Large intestine (tissue), 3 donors: ENCODE results near the gene SLC22A23. TPM values are rescaled to one million over a fixed set of nuclear protein-coding genes. Genes with fewer than 3 reads are reported as not detected.

ENCODE experiments used
- DNase-seq, 2 donors: peaks; one replicate each; pipeline versions ENCODE4 v3.0.0 to v3.0.0-alpha.2; 2013
- H3K27ac ChIP-seq: one replicate; pipeline ENCODE4 v1.5.1; 2013; ENCODE audit warnings: low read length
- H3K27me3 ChIP-seq: 2 replicates; pipeline ENCODE4 v1.6.1; 2013; ENCODE audit warnings: low read length; ENCODE audit not compliant: control insufficient read depth, insufficient read depth
- H3K36me3 ChIP-seq: 2 replicates; pipeline ENCODE4 v1.6.1; 2013; ENCODE audit warnings: low read length; ENCODE audit not compliant: control insufficient read depth, insufficient read depth
- H3K4me1 ChIP-seq: one replicate; pipeline ENCODE4 v1.6.1; 2013; ENCODE audit warnings: low read length; ENCODE audit not compliant: control insufficient read depth, insufficient read depth
- H3K4me3 ChIP-seq: one replicate; pipeline ENCODE4 v1.5.1; 2013; ENCODE audit warnings: low read length
- H3K9me3 ChIP-seq: one replicate; pipeline ENCODE4 v1.6.1; 2013; ENCODE audit warnings: mild to moderate bottlenecking, low read depth, low read length, moderate library complexity; ENCODE audit not compliant: control insufficient read depth
- WGBS: methylation state at CpG from one replicate; pipeline ENCODE4 v1.1.5; 2013; ENCODE audit warnings: low lambda C conversion rate; ENCODE audit not compliant: insufficient coverage; 5-methylcytosine and 5-hydroxymethylcytosine counted together
- polyA plus RNA-seq: library from polyadenylated mRNA; unstranded; fragments of 120-200 nt; gene quantifications from one replicate; pipeline ENCODE4 v1.2.1, GENCODE V29; 2013

The SLC22A23 gene
- polyA plus RNA-seq, 1 donor, result 34.7 TPM

DNA sequence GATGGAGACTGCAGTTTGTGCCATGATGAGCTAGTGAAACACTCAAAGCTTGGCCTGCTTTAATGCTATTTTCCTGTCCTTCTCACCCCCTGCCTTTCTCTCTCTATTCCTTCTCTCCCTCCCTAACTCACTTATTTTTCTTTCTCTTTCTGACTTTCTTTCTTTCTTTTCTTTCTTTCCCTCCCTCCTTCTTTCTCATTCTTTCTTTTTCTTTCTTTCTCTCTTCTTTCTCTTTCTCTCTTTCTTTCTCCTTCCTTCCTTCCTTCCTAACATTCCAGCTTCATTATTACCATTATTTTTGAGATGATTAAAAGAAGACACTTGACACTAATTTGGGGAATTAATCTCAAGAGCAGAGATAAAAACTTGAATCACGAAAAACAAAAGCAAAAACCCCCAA, 39.5 kb upstream of the SLC22A23 start:
- H3K27me3 ChIP-seq, result no peaks in the 10 kb centered on the region
- no peaks in the 10 kb centered on the region for H3K36me3 ChIP-seq
- no peak overlapping the region for H3K27ac ChIP-seq
- DNase-seq, result no peak
- no peaks in the 10 kb centered on the region for H3K4me1 ChIP-seq
- H3K9me3 ChIP-seq, result no peaks in the 10 kb centered on the region
- 100% methylated on average over 1 of the region's 1 CpG for WGBS
- no peak overlapping the region for H3K4me3 ChIP-seq

DNA sequence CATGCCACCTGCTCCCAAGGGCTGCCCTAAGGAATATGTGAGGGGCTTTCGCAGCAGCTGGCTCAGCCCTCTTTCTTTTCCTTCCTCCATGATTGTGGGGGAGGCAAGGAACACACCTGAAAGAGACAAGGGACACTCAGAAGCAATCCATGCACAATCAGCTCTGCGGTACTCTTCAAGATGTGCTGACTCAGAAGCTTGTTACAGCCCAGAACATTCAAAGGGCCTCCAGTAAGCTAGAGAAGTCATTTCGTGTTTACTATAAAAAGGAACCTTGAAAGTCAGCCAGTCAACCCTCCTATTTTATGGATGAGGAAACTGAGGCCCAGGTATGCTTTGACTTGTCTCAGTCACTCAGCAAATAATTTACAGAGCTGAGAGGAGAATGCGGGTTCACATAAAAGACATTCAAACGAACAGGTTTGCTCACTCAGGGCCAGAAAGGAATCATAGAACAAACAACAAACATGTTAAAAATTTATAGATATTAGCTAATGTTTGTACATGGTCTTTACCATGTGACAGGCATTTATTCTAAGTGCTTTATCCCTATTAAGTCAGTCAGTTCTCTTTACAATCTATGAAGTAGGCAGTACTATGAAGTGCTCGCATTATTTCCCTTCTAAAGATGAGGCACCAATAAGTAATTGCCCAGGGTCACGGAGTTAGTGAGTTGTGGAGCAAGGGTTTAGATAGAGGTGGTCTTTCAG, 37.7 kb upstream of the SLC22A23 start:
- no CpG with 5 or more reads among the region's 7 CpGs for WGBS
- Histone ChIP-seq H3K9me3 (no peaks in the 10 kb centered on the region), H3K27ac (no peak overlapping the region)

GRCh38 chr6:3490625-3490980, 33.8 kb upstream of the SLC22A23 start:
- H3K27me3 ChIP-seq, result no peaks in the 10 kb centered on the region
- H3K36me3 ChIP-seq, result no peaks in the 10 kb centered on the region
- no CpG with 5 or more reads among the region's 2 CpGs for WGBS
- H3K4me3 ChIP-seq, result no peak overlapping the region
- no peaks in the 10 kb centered on the region for H3K4me1 ChIP-seq
- no peak for DNase-seq
- H3K27ac ChIP-seq, result no peak overlapping the region
- no peaks in the 10 kb centered on the region for H3K9me3 ChIP-seq

More for the DNA sequence above, 37.7 kb upstream of the SLC22A23 start:
- H3K4me3 ChIP-seq, result no peak overlapping the region
- no peaks in the 10 kb centered on the region for H3K4me1 ChIP-seq
- DNase-seq, result no peak
- no peaks in the 10 kb centered on the region for H3K27me3 ChIP-seq
- no peaks in the 10 kb centered on the region for H3K36me3 ChIP-seq

GRCh38 chr6:3489961-3490624, 33.2 kb upstream of the SLC22A23 start:
- DNase-seq, result no peak
- H3K4me1 ChIP-seq, result no peaks in the 10 kb centered on the region

DNA sequence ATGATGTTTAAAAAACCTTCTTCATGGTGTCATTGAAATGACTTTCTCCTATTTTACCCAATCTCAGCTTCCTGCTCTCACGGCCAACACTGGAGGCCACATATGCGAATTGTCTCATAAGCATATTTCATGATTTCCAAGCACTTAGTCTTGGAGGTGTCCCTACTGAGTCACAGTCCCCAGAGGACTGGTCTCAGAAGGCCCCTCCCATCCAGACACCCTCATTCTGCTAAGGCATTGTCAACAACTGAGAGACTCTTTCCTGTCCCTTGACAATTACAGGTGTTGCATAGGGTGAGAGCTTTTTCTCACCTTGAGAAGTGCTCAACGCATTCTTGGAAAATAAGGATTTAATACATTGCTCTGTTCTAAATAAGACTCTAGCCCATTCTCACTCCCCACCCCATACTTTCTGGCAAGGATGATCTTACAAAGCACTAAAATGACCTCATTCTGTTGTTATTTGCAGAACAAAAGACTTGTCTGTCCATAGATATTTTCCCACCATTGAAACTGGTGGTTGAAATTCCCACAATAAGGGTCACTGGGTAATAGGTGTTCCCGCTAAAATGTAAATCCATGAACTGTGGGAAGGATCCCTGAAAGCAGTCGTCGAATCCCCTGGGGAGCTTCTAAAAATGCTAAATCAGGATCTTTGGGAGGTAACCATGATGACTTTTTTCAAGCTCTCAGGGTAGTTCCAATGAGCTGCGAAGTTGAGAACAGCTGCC, 32.3 kb upstream of the SLC22A23 start:
- H3K4me1 ChIP-seq, result no peaks in the 10 kb centered on the region
- no peak for DNase-seq
- no peaks in the 10 kb centered on the region for H3K36me3 ChIP-seq
- no peaks in the 10 kb centered on the region for H3K9me3 ChIP-seq
- H3K27ac ChIP-seq, result no peak overlapping the region
- H3K4me3 ChIP-seq, result no peak overlapping the region
- no peaks in the 10 kb centered on the region for H3K27me3 ChIP-seq
- 83% methylated on average over 1 of the region's 7 CpGs for WGBS

More at GRCh38 chr6:3489961-3490624, 33.2 kb upstream of the SLC22A23 start:
- H3K27me3 ChIP-seq, result no peaks in the 10 kb centered on the region
- H3K9me3 ChIP-seq, result no peaks in the 10 kb centered on the region
- no peak overlapping the region for H3K27ac ChIP-seq
- no peaks in the 10 kb centered on the region for H3K36me3 ChIP-seq
- no peak overlapping the region for H3K4me3 ChIP-seq
- no CpG with 5 or more reads among the region's 12 CpGs for WGBS

GRCh38 chr6:3484946-3485345, 28.1 kb upstream of the SLC22A23 start:
- WGBS, result no CpG with 5 or more reads among the region's 11 CpGs
- Histone ChIP-seq H3K4me1 (no peaks in the 10 kb centered on the region), H3K9me3 (peaks cover 3% of the 10 kb centered on the region), H3K4me3 (no peak overlapping the region), H3K27me3 (peaks cover 6% of the 10 kb centered on the region), H3K36me3 (no peaks in the 10 kb centered on the region), H3K27ac (no peak overlapping the region)
- DNase-seq, result no peak

GRCh38 chr6:3484192-3484591, 27.3 kb upstream of the SLC22A23 start:
- H3K27ac ChIP-seq, result no peak overlapping the region
- no peaks in the 10 kb centered on the region for H3K36me3 ChIP-seq
- peaks cover 3% of the 10 kb centered on the region for H3K9me3 ChIP-seq
- H3K4me3 ChIP-seq, result no peak overlapping the region
- peaks cover 6% of the 10 kb centered on the region for H3K27me3 ChIP-seq
- DNase-seq, result no peak
- no peaks in the 10 kb centered on the region for H3K4me1 ChIP-seq
- 100% methylated on average over 1 of the region's 8 CpGs for WGBS

DNA sequence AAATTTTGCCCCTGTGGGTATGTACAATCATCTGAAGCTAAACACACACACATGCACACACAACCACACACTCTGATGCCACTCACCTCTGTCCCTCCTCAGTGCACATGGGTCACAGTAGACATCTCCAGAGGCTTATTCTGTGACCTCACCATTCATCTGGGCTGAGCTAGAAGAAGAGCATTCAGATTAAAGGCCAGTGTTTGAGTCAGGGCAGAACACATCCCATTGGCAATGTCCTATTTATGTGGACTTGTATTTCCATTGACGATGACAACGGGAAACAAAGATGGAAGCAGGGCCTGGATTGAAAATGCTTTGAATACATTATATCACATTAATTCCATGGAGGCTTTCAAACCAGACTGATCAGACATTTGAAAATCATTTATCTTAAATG, 26.8 kb upstream of the SLC22A23 start:
- H3K4me3 ChIP-seq, result no peak overlapping the region
- H3K9me3 ChIP-seq, result peaks cover 3% of the 10 kb centered on the region
- DNase-seq, result no peak
- H3K4me1 ChIP-seq, result no peaks in the 10 kb centered on the region
- H3K27me3 ChIP-seq, result peaks cover 6% of the 10 kb centered on the region
- WGBS, result 100% methylated on average over 2 of the region's 2 CpGs
- H3K36me3 ChIP-seq, result no peaks in the 10 kb centered on the region
- no peak overlapping the region for H3K27ac ChIP-seq

DNA sequence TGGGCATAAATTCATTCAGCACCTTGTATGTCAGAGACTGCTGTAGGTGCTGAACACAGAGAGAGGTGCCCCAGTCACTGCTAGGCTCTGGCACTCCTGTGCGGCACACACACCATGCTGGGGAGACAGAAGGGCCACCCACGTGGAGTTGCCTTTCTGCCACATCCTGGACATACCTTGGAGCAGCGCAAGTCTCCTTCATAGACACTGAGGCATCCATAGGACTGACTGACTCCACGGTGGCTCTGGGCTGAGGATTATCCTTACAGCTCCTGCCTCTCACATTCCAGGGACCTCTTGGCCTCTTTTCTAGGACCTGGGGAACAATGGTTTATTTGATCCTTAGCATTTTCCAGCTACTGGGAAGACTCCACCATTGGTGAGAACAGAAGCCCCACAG, 26.0 kb upstream of the SLC22A23 start:
- H3K27ac ChIP-seq, result no peak overlapping the region
- H3K27me3 ChIP-seq, result peaks cover 6% of the 10 kb centered on the region
- H3K9me3 ChIP-seq, result peaks cover 3% of the 10 kb centered on the region
- no peaks in the 10 kb centered on the region for H3K4me1 ChIP-seq
- no CpG with 5 or more reads among the region's 4 CpGs for WGBS
- H3K4me3 ChIP-seq, result no peak overlapping the region
- no peaks in the 10 kb centered on the region for H3K36me3 ChIP-seq
- no peak for DNase-seq

DNA sequence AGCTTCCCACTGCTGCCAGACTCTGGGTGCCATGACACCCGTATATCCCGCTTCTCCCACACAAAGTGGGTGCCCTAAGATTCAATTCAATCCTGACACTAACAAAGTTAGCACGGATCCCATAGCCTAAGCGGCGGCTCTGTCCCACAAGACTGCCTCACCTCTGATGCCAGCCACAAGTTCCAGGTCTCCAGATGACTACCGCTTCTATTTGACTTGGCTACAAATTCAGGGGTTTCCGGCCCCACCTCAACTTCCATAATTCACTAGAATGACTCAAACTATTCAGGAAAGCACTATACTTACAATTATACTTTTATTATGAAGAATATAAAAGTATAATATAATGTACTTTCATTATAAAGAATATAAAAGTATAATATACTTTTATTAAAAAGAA, 24.8 kb upstream of the SLC22A23 start:
- H3K9me3 ChIP-seq, result peaks cover 3% of the 10 kb centered on the region
- H3K4me1 ChIP-seq, result no peaks in the 10 kb centered on the region
- no peak overlapping the region for H3K4me3 ChIP-seq
- no peak for DNase-seq
- H3K27me3 ChIP-seq, result peaks cover 6% of the 10 kb centered on the region
- no peak overlapping the region for H3K27ac ChIP-seq
- H3K36me3 ChIP-seq, result no peaks in the 10 kb centered on the region
- WGBS, result no CpG with 5 or more reads among the region's 7 CpGs
